Embryonic facial prominence (tissue), 1 donor: ENCODE measurements around the gene LIG1.
A peak's percentile ranks its signal among the peaks of the same experiment; 100 is the strongest.

ENCODE experiments used
- DNase-seq: peaks from one replicate; pipeline ENCODE4 v3.0.0-alpha.2; 2016; ENCODE audit errors: extremely low spot score

Gene LIG1

GRCh38 chr19:48169939-48170803 is at the start of gene LIG1, which contains the start of gene ZSWIM9:
LIG1 (minus strand) TSS chr19:48170344; CDS start chr19:48165566, 4,778 bp downstream.
ZSWIM9 (plus strand) TSS chr19:48170680; CDS start chr19:48171803, 1,123 bp downstream.
- peak; percentile 92 for DNase-seq

GRCh38 chr19:48218997-48219396 is 48.9 kb upstream of the LIG1 start:
- no peak for DNase-seq

- no peak for DNase-seq
Observed at GRCh38 chr19:48216933-48217332, 46.8 kb upstream of the LIG1 start.

- DNase-seq: no peak
Observed at GRCh38 chr19:48213959-48214358, 43.8 kb upstream of the LIG1 start.

- DNase-seq: no peak
Observed at GRCh38 chr19:48210005-48210404, 39.9 kb upstream of the LIG1 start.

- DNase-seq: no peak
Observed at GRCh38 chr19:48206397-48207093, 36.4 kb upstream of the LIG1 start.

- DNase-seq: peak; percentile 92
Observed at GRCh38 chr19:48203794-48204628, 33.9 kb upstream of the LIG1 start.

GRCh38 chr19:48203222-48203793 is 33.2 kb upstream of the LIG1 start:
- DNase-seq: no peak

- no peak for DNase-seq
Observed at GRCh38 chr19:48196933-48197665, 27.0 kb upstream of the LIG1 start.

- no peak for DNase-seq
Observed at GRCh38 chr19:48196321-48196763, 26.2 kb upstream of the LIG1 start.

- DNase-seq: no peak
Observed at GRCh38 chr19:48194844-48195830, 25.0 kb upstream of the LIG1 start.

- no peak for DNase-seq
Observed at GRCh38 chr19:48194041-48194843, 24.1 kb upstream of the LIG1 start.

- DNase-seq: no peak
Observed at GRCh38 chr19:48192750-48193149, 22.6 kb upstream of the LIG1 start.

GRCh38 chr19:48190885-48191284 is 20.7 kb upstream of the LIG1 start:
- no peak for DNase-seq

- no peak for DNase-seq
Observed at GRCh38 chr19:48190288-48190884, 20.2 kb upstream of the LIG1 start.

- DNase-seq: no peak
Observed at GRCh38 chr19:48186541-48186991, 16.4 kb upstream of the LIG1 start.

- no peak for DNase-seq
Observed at GRCh38 chr19:48186015-48186414, 15.9 kb upstream of the LIG1 start.

GRCh38 chr19:48183356-48183755 is 13.2 kb upstream of the LIG1 start:
- no peak for DNase-seq
